ENCODE measurements around the gene OPTN. TPM values are rescaled to one million over a fixed set of nuclear protein-coding genes. Genes with fewer than 3 reads are reported as not detected.
A peak's percentile ranks its signal among the peaks of the same experiment; 100 is the strongest.

Gene OPTN
- total and polyA plus RNA-seq, 11 donors: 88.2 to 191 (median 128) TPM

- intact Hi-C loops (cut with DNase I): no loop called here
These were observed 3.6 kb downstream of the OPTN start for GRCh38 chr10:13103554-13103953.

GRCh38 chr10:13104697-13105096, 4.7 kb downstream of the OPTN start:
- intact Hi-C loops (cut with DNase I): no loop called here

More at GRCh38 chr10:13103554-13103953, 3.6 kb downstream of the OPTN start:
- 51 to 75% (median 72%) methylated on average over 2 of the region's 2 CpGs for WGBS, 4 donors
- DNase-seq: no peak
- Histone ChIP-seq H3K27ac (peak overlapping the region in 2 of 12 donors; percentile 17 to 93), H3K4me3 (no peak overlapping the region), H3K9me3 (no peaks in the 10 kb centered on the region), H3K4me1 (peaks cover 0 to 60% (median 31%) of the 10 kb centered on the region in 12 donors), H3K27me3 (no peaks in the 10 kb centered on the region), H3K36me3 (peaks cover 0 to 31% (median 12%) of the 10 kb centered on the region in 9 donors)
- ATAC-seq: no peak
- TF ChIP-seq CTCF (IDR thresholded peaks at IDR 0.05) (no peak), POLR2A (IDR thresholded peaks at IDR 0.05) (no peak)

DNA sequence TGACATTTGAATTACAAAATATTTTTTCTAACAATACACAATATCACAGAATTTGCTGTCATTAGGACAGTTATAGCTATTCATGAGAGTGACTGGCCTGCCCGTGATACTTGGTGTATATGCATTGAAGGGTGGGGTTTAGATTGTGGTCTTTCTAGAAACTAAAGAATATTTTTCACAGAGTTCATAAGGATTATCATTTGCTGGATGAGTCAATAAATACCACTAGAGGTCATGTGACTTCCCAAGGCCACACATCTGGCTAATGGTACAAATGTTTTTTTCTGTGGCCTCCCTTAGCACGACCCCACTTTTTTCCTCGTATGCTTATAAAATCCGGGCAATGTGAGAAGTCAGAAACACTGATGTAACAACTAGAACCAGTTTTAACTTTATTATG, 5.2 kb downstream of the OPTN start:
- Histone ChIP-seq H3K4me3 (no peak overlapping the region), H3K36me3 (peaks cover 0 to 47% (median 28%) of the 10 kb centered on the region in 9 donors), H3K27ac (peak overlapping the region in 1 of 12 donors; percentile 34), H3K9me3 (no peaks in the 10 kb centered on the region), H3K4me1 (peaks cover 0 to 56% (median 32%) of the 10 kb centered on the region in 12 donors), H3K27me3 (no peaks in the 10 kb centered on the region)
- ATAC-seq (no peak), DNase-seq (no peak)
- TF ChIP-seq CTCF (IDR thresholded peaks at IDR 0.05) (no peak), POLR2A (IDR thresholded peaks at IDR 0.05) (no peak)
- 73 to 79% (median 78%) methylated on average over 4 of the region's 4 CpGs for WGBS, 4 donors
- intact Hi-C loops (cut with DNase I): no loop called here

More at GRCh38 chr10:13104697-13105096, 4.7 kb downstream of the OPTN start:
- Histone ChIP-seq H3K4me1 (peaks cover 0 to 56% (median 31%) of the 10 kb centered on the region in 12 donors), H3K27me3 (no peaks in the 10 kb centered on the region), H3K4me3 (no peak overlapping the region), H3K36me3 (peaks cover 0 to 42% (median 23%) of the 10 kb centered on the region in 9 donors), H3K9me3 (no peaks in the 10 kb centered on the region), H3K27ac (no peak overlapping the region)
- DNase-seq (no peak), ATAC-seq (no peak)
- WGBS, 4 donors: 96 to 97% (median 96%) methylated on average over 14 of the region's 14 CpGs
- TF ChIP-seq CTCF (IDR thresholded peaks at IDR 0.05) (no peak), POLR2A (IDR thresholded peaks at IDR 0.05) (no peak)

- peaks cover 0 to 60% (median 42%) of the 10 kb centered on the region in 9 donors for H3K36me3 ChIP-seq
- H3K27ac ChIP-seq: peak overlapping the region in 1 of 12 donors; percentile 9
- WGBS, 4 donors: 92 to 97% (median 95%) methylated on average over 5 of the region's 5 CpGs
- no peaks in the 10 kb centered on the region for H3K27me3 ChIP-seq
- intact Hi-C loops (cut with DNase I): no loop called here
- ATAC-seq: no peak
- H3K4me3 ChIP-seq: no peak overlapping the region
- DNase-seq: no peak
- H3K9me3 ChIP-seq: no peaks in the 10 kb centered on the region
- TF ChIP-seq CTCF (IDR thresholded peaks at IDR 0.05) (no peak), POLR2A (IDR thresholded peaks at IDR 0.05) (no peak)
- peaks cover 0 to 54% (median 29%) of the 10 kb centered on the region in 12 donors for H3K4me1 ChIP-seq
These were observed 6.6 kb downstream of the OPTN start for GRCh38 chr10:13106387-13107045.
